ENCODE measurements around the gene BBS10.
"Not testable (repeated sequence)": the region's sequence is repeated elsewhere in the genome, so short reads cannot be mapped to it uniquely, and the experiment has no call there.

Gene BBS10

DNA sequence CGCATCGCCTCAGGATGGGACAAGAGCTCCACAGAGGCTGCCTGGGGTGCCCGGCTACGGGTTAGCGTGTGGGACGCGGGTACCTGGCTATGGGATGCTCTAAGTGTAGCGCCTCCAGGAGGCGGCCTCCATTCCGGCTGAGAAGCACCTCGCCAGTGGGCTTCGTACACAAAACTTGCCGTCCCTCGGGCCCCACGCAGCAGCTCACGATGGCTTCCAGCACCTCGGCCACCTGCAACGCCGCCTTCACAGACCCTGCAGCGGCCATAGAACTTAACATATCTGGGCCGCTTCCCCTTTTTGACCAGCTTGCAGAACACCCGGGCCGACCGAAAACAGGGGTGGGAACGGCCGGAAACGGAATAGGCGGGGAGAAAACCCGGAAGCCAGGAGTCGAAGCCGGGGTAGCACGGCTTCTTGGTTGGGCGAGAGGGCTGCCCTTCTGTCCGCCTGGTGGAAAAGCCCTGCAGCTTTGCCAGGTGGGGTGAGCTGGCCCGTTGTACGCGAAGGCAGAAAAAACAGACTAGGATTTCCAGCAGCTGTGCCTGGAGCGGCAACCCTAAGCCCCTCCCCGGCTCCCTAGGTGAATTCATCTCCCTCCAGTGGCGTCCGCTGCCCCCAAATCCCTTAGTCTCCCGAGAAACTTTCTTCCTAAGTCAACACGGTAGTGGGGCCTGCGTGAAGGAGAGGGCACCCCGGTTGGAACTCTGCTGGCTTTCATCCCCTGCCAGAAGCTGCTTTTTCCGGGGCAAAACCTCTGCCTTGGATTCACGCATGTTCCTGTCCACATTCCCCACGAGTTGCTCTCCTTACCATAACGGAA lies at the start of gene BBS10:
BBS10 (minus strand) TSS at position 337 of the 823 bp plus-strand sequence; CDS start at position 280, 57 bp downstream.
- DNase-seq: peak; percentile 90 to 93

DNA sequence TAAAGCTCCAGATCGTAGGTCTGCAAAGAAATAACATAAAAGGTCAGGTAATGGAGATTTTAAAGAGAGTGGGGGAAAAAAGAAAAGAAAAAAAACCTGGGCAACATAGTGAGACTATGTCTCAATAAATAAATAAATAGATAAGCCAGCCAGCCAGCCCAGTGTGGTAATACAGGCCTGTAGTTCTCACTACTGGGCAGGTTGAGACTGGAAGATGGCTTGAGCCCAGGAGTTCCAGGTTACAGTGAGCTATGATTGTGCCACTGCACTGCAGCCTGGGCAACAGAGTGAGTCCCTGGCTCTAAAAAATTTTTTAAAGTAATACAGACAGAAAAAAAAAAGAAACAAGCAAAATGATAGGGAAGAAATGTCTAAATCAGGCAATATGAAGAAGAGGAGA lies 43.2 kb upstream of the BBS10 start:
- no peak for DNase-seq

DNA sequence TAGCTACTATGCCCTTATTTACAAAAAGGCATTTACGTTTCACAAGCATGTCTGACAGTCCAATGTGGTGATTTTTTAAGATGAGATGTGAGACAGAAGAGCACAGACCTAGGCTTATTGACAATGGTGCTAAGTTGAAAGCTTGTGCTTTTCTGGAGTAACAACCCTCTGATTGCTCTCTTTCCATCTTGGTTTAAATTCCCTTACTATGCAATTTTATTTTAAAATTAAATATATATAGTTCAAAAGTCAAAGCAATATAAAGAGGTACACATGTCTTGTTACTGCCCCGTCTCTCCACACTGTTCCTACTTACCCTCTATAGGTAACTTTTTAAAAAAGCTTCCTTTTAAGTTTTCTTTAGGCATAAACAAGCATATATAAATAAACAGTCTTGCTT lies 39.4 kb upstream of the BBS10 start:
- no peak for DNase-seq

- no peak for DNase-seq
These were observed 36.3 kb upstream of the BBS10 start for GRCh38 chr12:76384560-76384959.

DNA sequence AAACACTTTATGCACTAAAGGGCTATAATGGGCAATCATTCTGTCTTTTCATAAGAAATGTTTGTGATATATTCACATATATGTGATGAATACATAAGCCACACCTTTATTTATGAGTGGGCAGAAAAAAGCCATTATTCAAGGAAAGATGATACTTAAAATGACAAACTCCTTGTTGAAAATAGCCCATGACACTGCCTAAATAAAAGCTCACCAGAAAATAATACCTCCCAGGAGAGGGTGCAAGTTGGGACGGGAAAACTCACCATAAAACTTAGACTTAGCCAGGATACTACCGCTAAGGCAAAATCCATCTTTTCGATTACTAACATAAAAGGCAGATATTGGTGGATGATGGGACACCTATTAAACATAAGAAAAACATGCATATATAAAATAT lies 35.8 kb upstream of the BBS10 start:
- no peak for DNase-seq

GRCh38 chr12:76379261-76379660 lies 31.0 kb upstream of the BBS10 start:
- no peak for DNase-seq

- DNase-seq: not testable (repeated sequence)
These were observed 28.7 kb upstream of the BBS10 start for GRCh38 chr12:76376876-76377275.

- no peak for DNase-seq
These were observed 27.7 kb upstream of the BBS10 start for GRCh38 chr12:76375939-76376338.

GRCh38 chr12:76375470-76375869 lies 27.3 kb upstream of the BBS10 start:
- no peak for DNase-seq

GRCh38 chr12:76374386-76375020 lies 26.3 kb upstream of the BBS10 start:
- no peak for DNase-seq

- DNase-seq: no peak
These were observed 20.0 kb upstream of the BBS10 start for GRCh38 chr12:76368230-76368629.

DNA sequence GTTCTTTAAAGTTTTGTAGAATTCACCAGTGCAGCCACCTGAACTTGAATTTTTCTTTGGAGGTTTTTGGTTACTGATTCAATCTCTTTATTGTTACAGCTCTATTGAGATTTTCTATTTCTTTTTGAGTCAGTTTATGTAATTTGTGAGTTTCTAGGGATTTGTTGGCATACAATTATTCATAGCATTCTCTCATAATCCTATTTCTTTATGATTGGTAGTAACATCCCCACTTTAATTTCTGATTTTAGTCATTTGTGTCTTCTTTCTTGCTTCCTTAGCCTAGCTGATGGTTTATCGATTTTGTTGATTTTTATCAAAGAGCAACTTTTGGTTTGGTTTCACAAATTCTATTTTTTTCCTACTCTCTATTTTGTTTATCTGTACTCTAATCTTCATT lies 17.9 kb upstream of the BBS10 start:
- DNase-seq: no peak

DNA sequence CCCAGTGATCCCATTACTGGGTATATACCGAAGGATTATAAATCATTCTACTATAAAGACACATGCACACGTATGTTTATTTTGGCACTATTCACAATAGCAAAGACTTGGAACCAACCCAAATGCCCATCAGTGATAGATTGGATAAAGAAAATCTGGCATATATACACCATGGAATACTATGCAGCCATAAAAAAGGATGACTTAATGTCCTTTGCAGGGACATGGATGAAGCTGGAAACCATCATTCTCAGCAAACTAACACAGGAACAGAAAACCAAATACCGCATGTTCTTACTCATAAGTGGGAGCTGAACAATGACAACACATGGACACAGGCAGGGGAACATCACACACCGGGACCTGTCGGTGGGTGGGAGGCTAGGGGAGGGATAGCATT lies 15.9 kb upstream of the BBS10 start:
- DNase-seq: not testable (repeated sequence)

- no peak for DNase-seq
These were observed 12.1 kb upstream of the BBS10 start for GRCh38 chr12:76360316-76360715.

DNA sequence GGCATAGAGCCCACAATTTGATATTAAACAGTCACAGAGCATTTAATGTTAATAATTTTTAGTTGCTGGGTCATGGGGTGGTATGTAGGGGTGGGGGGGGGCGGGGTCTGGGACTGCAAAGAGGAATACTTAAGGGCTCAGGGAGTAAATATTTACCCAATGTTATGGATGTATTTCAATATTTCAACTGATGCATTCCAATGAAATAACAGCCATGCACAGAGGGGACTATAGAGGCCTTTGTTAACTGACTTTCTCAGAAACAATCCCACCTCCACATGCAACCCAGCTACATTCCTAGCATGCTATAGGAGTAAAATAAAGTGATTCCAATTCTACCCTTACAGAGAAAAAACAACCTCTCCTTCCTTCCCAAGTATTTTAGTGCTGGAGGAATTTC lies 7.9 kb upstream of the BBS10 start:
- DNase-seq: no peak

DNA sequence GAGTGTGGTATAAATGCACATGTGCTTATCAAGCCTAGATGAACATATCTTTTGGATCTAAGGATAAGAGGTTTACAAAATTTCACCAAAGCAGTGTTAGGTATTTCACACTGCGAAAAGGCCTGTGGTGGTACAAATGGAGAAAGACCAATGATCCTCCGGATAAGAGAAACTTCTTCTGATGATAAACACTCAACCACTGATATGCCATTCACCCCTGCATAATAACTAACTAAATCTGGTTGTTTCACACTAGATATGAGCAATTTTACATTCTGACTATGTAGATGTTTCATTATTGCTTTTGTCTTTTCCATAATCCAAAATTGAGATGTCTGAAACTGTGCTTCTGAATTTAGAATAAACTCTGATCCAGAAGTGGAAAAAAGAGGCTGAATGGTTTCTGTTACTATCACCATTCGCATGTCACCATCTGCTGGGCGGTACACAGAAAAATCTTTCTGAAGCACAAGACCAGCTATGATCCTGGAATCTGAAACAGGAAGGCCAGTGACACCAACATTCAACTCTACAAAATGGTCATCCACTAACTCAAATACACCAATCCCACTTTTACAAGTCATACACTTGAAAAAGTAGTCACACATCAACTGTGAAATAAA lies 1.3 kb downstream of the BBS10 start:
- peak; percentile 63 to 64 for DNase-seq

GRCh38 chr12:76346236-76346635 lies 2.0 kb downstream of the BBS10 start:
- DNase-seq: no peak

- DNase-seq: no peak
These were observed 2.6 kb downstream of the BBS10 start for GRCh38 chr12:76345569-76345968.

DNA sequence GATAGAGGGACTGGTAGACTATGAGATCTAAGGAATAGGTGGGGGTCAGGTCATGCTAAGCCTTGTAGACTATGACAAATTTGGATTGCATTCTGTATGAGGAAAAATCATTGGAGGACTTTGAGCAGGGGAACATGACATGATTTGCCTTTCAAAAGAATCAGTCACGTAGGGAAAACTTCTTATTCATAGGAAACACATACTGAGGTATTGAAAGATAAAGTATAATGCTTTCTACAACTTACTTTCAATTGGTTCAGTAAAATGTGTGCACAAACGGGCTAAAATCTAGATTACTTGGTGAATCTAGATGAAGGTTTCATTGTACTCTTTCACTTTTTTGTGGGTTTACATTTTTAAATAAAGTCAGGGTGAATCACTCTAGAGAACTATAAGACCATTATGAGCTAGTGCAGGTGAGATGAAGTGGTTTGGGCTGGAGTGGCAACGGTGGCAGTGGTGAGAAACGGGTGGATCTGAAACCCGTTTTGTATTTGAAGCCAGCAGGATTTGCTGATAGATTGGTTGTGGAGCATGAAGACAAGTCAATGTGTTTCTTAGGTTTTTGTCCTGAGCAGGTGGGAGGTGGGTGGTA lies 6.7 kb downstream of the BBS10 start:
- DNase-seq: no peak

DNA sequence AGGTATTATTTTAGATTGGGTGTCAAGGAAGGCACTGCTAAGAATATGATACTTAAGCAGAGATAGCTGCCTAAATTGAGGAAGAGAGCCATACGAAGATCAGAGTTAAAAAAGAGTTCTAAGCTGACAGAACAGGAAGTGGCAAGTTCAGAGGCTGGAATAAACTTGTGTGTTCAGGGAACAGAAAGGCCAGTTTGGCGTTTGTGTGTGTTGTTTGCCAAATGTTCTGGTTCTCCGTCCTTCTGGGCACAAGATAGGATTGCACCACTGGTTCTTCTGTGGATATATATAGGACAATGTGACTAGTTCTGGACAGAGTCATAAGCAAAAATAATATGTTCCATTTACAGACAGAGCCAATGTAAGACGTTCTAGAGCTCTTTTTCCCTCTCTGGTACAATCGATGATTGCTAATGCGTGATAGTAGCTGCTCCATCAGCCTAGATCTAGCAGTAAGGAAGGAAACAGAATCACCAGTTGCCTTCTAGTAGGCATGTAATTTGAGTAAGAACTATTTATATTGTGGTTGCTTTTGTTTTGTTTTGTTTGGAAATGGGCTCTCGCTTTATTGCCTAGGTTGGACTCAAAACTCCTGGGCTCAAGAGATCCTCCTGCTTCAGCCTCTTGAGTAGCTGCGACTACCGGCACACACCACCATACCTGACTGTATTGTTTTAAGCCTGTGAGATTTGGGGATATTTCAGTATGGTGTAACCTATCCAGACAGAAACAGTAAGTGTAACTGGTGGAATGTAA lies 7.4 kb downstream of the BBS10 start:
- DNase-seq: peak in 1 of 2 experiments; percentile 3

GRCh38 chr12:76337583-76337982 lies 10.6 kb downstream of the BBS10 start:
- DNase-seq: no peak

DNA sequence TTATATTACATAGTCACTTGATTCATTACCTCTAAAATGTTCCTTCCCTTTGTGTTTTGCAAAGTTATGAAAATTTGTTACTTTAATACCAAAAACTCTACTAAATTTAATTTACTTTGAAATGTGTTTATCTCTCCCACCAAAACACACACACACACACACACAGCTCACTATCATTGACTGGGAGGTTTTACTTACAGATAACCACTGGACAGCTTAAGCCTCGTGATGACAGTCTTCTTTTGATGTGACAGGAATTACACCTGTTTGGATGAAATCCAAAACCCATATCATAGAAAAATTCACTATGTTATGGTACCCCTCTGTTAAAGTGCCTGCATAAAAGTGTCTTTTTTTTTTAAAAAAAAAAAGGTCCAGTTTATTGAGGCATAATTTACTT lies 15.6 kb downstream of the BBS10 start:
- no peak for DNase-seq

DNA sequence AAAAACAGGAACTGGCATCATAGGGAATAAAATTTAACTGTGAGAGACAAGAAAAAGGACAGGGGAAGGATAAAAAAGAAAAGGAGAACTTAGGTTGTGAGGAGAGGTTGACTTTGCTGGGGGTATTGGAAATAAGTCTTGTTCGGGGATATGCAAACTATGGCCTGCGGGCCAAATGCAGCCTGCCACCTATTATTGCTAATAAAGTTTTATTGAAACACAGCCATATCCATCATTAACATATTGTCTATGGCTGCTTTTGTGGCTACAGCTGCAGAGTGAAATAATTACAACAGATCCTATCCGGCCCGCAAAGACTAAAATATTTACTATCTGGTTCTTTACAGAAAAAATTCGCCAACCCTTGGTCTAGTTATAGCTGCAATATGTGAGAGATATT lies 18.6 kb downstream of the BBS10 start:
- DNase-seq: no peak

Data from AML-193 (cell line).